GM18499 (cell line): ENCODE results near the gene KLK4.

Experiments used
- ATAC-seq: cut with Tn5 transposase; IDR thresholded peaks from one replicate; pipeline ENCODE4 v1.9.1; 2021; ENCODE audit warnings: moderate number of reproducible peaks; ENCODE audit not compliant: insufficient read depth, unreplicated experiment

Gene KLK4

DNA sequence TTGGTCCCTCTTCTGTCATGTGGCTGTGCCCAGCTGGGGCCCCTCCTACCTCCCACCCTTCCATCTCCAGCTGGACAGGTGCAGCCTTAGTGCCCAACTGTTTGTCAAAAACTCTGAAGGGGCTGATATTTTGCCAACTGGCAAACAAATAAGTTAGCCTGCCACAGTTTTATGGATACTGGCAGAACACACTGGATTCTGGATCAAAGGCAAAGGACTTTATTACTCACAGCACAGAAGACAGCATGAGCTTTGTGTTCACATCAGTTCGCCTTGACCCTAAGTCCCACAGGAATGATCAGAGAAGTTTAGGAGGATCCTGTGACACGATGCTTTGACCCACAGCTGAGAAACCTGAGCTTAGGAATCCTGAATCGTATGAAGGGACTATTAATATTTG lies 21.6 kb downstream of the KLK4 start:
- ATAC-seq = no peak

DNA sequence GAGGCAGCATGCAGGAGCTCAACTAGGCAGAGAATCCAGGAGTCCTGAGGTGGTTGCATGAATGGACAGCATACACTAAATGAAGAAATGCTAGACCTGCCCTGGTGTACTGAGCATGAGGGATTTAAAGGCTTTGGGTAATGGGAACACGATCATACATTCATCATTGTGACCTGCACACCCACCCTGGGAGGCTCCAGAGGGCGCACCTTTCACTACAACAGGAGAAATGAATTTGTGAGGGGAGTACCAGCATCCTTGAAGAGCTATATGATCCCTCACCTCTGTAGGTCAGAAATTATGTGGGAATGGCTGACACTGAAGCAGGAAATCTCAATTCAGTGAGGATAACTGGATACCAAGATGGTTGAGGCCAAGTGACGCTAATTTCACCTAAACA lies 29.0 kb downstream of the KLK4 start:
- no peak for ATAC-seq

DNA sequence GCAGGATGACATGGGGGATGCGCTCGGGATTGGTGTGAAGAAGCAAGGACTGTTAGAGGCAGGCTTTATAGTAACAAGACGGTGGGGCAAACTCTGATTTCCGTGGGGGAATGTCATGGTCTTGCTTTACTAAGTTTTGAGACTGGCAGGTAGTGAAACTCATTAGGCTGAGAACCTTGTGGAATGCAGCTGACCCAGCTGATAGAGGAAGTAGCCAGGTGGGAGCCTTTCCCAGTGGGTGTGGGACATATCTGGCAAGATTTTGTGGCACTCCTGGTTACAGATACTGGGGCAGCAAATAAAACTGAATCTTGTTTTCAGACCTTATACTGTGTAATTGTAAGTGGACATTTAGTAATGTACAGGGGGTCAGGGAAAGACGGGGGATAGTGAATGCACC lies 31.0 kb downstream of the KLK4 start:
- no peak for ATAC-seq

DNA sequence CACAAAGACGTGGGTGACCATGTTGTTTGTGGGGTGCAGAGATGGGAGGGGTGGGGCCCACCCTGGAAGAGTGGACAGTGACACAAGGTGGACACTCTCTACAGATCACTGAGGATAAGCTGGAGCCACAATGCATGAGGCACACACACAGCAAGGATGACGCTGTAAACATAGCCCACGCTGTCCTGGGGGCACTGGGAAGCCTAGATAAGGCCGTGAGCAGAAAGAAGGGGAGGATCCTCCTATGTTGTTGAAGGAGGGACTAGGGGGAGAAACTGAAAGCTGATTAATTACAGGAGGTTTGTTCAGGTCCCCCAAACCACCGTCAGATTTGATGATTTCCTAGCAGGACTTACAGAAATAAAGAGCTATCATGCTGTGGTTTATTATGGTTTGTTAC lies 32.3 kb downstream of the KLK4 start:
- no peak for ATAC-seq

DNA sequence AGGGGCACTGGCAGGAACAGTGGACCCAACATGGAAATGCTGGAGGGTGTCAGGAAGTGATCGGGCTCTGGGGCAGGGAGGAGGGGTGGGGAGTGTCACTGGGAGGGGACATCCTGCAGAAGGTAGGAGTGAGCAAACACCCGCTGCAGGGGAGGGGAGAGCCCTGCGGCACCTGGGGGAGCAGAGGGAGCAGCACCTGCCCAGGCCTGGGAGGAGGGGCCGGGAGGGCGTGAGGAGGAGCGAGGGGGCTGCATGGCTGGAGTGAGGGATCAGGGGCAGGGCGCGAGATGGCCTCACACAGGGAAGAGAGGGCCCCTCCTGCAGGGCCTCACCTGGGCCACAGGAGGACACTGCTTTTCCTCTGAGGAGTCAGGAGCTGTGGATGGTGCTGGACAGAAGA lies 33.9 kb downstream of the KLK4 start:
- ATAC-seq = no peak

DNA sequence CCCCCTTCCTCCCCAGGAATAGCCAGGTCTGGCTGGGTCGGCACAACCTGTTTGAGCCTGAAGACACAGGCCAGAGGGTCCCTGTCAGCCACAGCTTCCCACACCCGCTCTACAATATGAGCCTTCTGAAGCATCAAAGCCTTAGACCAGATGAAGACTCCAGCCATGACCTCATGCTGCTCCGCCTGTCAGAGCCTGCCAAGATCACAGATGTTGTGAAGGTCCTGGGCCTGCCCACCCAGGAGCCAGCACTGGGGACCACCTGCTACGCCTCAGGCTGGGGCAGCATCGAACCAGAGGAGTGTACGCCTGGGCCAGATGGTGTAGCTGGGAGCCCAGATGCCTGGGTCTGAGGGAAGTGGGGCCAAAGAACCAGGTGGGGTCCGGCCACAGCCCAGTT lies 34.7 kb downstream of the KLK4 start:
- ATAC-seq = no peak

DNA sequence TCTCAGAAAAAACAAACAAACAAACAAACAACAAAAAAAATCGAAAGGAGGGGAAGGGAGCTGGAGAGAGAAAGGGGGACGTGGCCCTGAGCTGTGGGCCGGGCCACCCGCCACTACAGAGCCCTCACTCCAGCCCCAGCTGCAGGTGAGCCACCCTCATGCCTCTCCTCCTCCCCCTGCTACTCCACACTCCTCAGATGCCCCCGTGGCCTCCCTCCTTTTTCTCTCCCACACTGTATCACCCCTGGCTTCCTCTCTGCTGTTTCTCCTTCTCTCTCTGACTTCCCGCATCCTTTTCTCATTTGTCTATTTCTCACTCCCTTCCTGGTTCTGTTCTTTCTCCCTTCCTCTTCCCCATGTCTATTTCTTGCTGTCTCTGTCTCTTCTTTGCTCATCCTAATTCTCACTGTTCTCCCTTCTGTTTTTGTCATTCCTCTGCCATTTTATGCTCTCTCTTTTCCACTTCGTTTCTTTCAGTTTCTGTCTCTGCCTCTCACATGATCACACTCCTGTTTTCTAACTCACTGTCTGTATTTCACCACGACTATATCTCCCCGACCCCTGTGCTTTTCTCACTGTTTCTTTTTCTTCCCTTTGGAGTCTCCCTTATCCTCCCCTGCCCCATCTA lies 35.3 kb downstream of the KLK4 start:
- no peak for ATAC-seq

DNA sequence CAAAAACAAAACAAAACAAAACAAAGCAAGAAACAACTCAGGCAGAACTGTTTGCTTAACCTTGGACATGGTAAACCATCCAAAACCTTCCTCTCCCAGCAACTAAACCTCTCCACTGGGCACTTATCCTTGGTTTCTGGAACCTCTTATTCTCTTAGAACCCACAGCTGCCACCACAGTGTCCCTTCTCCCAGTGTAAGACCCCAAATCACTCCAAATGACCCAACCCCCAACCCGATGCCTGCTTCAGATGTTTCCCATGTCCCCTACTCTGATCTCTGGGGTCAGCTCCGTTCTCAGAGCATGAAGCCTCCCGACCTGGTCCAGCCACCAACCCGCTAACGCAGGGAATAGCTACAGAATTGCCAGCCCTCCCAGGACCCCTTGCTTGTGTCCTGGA lies 37.0 kb downstream of the KLK4 start:
- ATAC-seq = no peak

DNA sequence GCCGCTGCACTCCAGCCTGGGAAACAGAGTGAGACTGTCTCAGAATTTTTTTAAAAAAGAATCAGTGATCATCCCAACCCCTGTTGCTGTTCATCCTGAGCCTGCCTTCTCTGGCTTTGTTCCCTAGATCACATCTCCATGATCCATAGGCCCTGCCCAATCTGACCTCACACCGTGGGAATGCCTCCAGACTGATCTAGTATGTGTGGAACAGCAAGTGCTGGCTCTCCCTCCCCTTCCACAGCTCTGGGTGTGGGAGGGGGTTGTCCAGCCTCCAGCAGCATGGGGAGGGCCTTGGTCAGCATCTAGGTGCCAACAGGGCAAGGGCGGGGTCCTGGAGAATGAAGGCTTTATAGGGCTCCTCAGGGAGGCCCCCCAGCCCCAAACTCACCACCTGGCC lies 38.1 kb downstream of the KLK4 start, which contains the start of gene KLK2:
Gene KLK2 (plus strand): TSS at position 384 of the 400 bp plus-strand sequence. CDS start 35 bp downstream, outside the sequence.
- no peak for ATAC-seq

DNA sequence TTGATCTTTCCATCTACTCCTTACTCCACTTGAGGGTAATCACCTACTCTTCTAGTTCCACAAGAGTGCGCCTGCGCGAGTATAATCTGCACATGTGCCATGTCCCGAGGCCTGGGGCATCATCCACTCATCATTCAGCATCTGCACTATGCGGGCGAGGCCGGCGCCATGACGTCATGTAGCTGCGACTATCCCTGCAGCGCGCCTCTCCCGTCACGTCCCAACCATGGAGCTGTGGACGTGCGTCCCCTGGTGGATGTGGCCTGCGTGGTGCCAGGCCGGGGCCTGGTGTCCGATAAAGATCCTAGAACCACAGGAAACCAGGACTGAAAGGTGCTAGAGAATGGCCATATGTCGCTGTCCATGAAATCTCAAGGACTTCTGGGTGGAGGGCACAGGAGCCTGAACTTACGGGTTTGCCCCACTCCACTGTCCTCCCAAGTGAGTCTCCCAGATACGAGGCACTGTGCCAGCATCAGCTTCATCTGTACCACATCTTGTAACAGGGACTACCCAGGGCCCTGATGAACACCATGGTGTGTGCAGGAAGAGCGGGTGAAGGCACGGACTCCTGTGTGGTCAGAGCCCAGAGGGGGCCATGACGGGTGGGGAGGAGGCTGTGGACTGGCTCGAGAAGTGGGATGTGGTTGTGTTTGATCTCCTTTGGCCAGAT lies 40.6 kb downstream of the KLK4 start:
- no peak for ATAC-seq

DNA sequence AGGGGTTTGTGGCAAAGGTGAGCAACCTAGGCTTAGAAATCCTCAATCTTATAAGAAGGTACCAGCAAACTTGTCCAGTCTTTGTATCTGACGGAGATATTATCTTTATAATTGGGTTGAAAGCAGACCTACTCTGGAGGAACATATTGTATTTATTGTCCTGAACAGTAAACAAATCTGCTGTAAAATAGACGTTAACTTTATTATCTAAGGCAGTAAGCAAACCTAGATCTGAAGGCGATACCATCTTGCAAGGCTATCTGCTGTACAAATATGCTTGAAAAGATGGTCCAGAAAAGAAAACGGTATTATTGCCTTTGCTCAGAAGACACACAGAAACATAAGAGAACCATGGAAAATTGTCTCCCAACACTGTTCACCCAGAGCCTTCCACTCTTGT lies 41.7 kb downstream of the KLK4 start:
- no peak for ATAC-seq

DNA sequence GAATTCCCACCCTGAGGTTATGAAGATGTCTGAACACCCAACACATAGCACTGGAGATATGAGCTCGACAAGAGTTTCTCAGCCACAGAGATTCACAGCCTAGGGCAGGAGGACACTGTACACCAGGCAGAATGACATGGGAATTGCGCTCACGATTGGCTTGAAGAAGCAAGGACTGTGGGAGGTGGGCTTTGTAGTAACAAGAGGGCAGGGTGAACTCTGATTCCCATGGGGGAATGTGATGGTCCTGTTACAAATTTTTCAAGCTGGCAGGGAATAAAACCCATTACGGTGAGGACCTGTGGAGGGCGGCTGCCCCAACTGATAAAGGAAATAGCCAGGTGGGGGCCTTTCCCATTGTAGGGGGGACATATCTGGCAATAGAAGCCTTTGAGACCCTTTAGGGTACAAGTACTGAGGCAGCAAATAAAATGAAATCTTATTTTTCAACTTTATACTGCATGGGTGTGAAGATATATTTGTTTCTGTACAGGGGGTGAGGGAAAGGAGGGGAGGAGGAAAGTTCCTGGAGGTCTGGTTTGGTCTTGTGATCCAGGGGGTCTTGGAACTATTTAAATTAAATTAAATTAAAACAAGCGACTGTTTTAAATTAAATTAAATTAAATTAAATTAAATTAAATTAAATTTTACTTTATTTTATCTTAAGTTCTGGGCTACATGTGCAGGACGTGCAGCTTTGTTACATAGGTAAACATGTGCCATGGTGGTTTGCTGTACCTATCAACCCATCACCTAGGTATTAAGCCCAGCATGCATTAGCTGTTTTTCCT lies 49.5 kb downstream of the KLK4 start:
- no peak for ATAC-seq

DNA sequence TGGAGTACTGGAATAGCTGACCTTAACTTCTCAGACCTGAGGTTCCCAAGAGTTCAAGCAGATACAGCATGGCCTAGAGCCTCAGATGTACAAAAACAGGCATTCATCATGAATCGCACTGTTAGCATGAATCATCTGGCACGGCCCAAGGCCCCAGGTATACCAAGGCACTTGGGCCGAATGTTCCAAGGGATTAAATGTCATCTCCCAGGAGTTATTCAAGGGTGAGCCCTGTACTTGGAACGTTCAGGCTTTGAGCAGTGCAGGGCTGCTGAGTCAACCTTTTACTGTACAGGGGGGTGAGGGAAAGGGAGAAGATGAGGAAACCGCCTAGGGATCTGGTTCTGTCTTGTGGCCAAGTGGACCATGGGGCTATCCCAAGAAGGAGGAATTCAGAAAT lies 50.2 kb downstream of the KLK4 start:
- ATAC-seq = no peak

DNA sequence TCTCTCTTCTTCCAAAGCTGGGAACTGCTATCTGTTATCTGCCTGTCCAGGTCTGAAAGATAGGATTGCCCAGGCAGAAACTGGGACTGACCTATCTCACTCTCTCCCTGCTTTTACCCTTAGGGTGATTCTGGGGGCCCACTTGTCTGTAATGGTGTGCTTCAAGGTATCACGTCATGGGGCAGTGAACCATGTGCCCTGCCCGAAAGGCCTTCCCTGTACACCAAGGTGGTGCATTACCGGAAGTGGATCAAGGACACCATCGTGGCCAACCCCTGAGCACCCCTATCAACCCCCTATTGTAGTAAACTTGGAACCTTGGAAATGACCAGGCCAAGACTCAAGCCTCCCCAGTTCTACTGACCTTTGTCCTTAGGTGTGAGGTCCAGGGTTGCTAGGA lies 51.3 kb downstream of the KLK4 start:
- ATAC-seq = no peak

DNA sequence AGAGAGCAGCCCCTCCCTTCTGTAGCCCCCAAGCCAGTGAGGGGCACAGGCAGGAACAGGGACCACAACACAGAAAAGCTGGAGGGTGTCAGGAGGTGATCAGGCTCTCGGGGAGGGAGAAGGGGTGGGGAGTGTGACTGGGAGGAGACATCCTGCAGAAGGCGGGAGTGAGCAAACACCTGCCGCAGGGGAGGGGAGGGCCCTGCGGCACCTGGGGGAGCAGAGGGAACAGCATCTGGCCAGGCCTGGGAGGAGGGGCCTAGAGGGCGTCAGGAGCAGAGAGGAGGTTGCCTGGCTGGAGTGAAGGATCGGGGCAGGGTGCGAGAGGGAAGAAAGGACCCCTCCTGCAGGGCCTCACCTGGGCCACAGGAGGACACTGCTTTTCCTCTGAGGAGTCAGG lies 52.3 kb downstream of the KLK4 start:
- no peak for ATAC-seq

DNA sequence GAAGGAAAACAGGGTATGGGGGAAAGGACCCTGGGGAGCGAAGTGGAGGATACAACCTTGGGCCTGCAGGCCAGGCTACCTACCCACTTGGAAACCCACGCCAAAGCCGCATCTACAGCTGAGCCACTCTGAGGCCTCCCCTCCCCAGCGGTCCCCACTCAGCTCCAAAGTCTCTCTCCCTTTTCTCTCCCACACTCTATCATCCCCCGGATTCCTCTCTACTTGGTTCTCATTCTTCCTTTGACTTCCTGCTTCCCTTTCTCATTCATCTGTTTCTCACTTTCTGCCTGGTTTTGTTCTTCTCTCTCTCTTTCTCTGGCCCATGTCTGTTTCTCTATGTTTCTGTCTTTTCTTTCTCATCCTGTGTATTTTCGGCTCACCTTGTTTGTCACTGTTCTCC lies 53.8 kb downstream of the KLK4 start:
- ATAC-seq = no peak
